ENCODE measurements around the gene CDH26. TPM values are rescaled to one million over a fixed set of nuclear protein-coding genes. Genes with fewer than 3 reads are reported as not detected.
"Not testable (repeated sequence)": the region's sequence is repeated elsewhere in the genome, so short reads cannot be mapped to it uniquely, and the experiment has no call there.

The CDH26 gene
- polyA plus RNA-seq, 3 donors = 0.22 to 1.2 (median 0.45) TPM

DNA sequence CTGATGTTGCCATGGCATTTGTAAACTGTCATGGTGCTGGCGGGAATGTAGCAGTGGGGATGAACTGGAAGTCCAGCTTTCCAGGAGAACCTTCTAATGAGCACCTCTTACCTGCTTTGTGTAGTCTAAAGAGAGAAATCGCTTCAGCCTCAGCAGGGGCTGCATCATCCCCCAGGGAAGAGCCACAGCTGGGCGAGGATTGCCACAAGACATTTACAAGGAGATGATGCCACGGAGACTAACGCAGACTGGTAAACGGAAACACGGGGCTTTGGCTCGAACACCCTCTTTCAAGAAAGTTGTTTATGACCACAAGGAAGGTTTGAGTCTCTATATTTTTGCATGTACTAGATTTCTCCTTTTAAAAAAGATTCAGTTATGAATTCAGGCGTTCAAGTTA lies 72.9 kb downstream of the CDH26 start:
- WGBS, 3 donors = 77 to 81% (median 80%) methylated on average over 9 of the region's 9 CpGs
- no peak overlapping the region for H3K27ac ChIP-seq (ENCODE audit: low read depth, low read length)

DNA sequence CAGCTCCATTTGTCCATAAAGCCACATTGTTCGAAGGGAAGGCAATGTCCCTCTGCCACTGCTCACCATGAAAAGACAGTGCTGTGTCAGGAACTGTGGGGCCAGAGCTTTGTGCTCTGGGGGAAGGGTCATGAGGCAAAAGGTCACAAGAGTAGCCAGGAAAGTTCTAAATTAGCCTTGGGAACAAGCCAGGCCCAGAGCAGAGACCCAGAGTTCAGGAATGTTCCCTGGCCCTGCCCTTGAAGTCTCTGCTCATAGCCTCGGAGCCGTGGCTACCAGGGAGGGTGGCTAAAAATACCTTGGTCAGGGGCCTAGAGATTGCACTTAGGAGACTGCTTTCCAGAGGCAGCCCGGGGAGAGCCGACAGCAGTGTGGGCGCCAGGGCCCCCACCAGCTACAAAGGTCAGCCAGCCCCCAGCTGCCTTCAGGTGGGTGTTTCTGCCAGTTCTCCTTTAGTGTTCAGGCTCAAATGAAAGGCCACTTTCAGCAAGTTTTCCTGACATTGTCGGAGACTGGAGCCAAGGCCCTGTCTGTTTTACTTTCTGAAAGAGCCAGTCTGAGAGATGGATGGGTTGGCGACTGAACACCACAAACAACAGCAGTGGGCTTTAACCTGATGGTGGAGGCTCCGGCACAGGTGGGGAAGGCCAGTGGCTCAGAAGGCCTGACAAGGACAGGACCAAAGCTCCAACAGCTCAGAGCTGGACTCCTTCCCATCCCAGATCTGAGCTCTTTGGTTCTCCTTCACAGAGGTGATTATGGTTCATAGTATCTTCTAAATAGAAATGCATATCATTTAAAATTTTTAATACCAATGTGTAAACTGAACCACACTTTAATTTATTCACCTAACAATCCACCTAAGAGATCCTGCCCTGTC lies 76.2 kb downstream of the CDH26 start:
- 56 to 70% (median 64%) methylated on average over 9 of the region's 9 CpGs for WGBS, 3 donors
- no peak overlapping the region for H3K27ac ChIP-seq (ENCODE audit: low read depth, low read length)

- WGBS, 3 donors = 81 to 83% (median 83%) methylated on average over 6 of the region's 6 CpGs
- H3K27ac ChIP-seq (ENCODE audit: low read depth, low read length) = no peak overlapping the region
Measured at GRCh38 chr20:60035486-60035885, 77.3 kb downstream of the CDH26 start.

- no peak overlapping the region for H3K27ac ChIP-seq (ENCODE audit: low read depth, low read length)
- WGBS, 3 donors = 83 to 95% (median 90%) methylated on average over 4 of the region's 4 CpGs
Measured at GRCh38 chr20:60036346-60036745, 78.1 kb downstream of the CDH26 start.

DNA sequence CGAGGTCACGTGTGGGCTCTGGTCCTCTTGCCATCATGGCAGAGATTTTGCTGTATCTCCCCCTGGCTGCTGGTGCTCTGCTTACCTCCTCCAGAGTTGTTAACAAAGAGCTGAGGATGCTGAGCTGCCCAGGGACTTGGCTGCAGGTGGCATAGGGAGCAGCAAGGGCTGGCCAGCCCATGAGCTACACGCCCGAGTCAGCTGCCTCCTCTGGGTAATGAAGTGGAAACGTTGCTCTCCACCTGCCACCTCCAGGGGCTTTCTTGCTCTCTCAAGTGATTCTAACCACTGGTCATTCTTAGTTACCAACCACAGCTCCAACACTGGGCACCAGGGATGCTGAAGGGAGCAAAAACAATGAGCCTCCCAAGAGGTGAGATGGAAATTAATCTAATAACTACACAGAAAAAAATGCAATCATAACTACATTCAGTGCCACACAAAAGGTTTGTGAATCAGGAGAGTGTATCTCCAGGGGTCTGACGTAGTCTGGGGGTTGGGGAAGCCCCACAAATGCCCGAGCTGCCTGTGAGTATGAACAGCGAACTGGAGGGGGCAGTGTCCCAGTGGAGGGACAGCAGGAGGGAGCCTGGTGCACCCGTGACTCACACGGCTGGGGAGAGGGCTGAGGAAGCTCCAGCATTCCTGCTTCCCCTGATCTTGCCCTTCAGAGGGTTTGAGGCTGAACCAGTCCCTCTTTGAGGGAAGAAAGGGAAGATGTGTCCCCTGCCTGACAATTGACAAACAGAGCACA lies 78.7 kb downstream of the CDH26 start:
- 59 to 78% (median 75%) methylated on average over 10 of the region's 10 CpGs for WGBS, 3 donors
- no peak overlapping the region for H3K27ac ChIP-seq (ENCODE audit: low read depth, low read length)

- WGBS, 3 donors = 65 to 86% (median 72%) methylated on average over 4 of the region's 4 CpGs
- H3K27ac ChIP-seq (ENCODE audit: low read depth, low read length) = no peak overlapping the region
Measured at GRCh38 chr20:60038400-60039008, 80.3 kb downstream of the CDH26 start.

DNA sequence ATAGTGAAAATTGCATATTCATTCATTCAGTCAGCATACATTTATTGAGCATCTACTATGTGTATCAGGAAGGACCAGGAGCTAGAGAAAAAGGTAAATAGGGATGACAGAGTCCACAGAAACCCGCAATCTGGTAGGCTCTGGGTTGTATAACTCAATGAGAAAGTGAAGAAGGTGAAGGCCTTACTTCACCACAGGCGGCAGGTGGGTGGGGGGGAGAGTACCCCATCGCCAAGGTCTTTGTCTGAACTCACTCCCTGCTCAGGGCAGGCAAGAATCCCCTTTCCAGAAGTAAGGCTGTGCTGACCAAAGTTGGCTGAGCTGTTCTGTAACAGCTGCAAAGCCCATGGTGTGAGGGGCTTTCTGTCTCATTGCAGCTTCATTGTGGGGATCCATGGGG lies 81.3 kb downstream of the CDH26 start:
- 90 to 96% (median 91%) methylated on average over 3 of the region's 3 CpGs for WGBS, 3 donors
- no peak overlapping the region for H3K27ac ChIP-seq (ENCODE audit: low read depth, low read length)

DNA sequence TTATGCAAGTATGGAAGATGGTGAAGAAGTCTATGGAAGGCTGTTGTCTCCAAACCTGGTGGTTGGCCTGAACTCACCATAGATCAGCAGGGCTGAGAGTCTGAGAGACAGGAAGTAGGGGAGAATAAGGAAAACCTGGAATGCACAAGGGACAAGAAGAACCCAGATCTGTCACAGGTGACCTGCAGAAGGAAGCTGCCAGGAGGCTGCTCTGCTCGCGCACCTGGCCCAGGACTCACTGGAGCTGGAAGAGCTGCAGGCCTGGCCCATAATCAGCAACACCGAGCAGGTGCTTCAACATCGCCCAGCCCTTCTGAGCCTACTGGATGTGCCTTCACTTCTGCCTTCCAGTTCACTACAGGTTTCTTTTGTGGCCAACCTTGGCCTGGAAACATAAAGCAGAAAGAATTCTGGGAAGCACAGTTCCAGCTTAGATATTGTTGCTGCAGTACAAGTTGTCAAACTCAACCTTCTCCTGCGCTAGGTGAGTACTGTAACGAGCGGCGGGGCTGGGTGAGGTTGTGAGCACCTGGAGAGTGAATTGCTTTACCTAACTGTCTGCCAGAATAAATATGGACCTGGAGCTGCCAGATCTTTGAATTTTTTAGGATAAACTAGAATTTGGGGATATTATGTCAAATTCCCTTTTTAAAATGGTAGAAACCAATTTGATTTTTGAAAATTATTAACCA lies 82.4 kb downstream of the CDH26 start:
- no peak overlapping the region for H3K27ac ChIP-seq (ENCODE audit: low read depth, low read length)
- 92 to 98% (median 96%) methylated on average over 8 of the region's 8 CpGs for WGBS, 3 donors

- not testable (repeated sequence) for H3K27ac ChIP-seq (ENCODE audit: low read depth, low read length)
- 41 to 46% (median 44%) methylated on average over 8 of the region's 8 CpGs for WGBS, 3 donors
Measured at GRCh38 chr20:60041436-60042165, 83.4 kb downstream of the CDH26 start.

DNA sequence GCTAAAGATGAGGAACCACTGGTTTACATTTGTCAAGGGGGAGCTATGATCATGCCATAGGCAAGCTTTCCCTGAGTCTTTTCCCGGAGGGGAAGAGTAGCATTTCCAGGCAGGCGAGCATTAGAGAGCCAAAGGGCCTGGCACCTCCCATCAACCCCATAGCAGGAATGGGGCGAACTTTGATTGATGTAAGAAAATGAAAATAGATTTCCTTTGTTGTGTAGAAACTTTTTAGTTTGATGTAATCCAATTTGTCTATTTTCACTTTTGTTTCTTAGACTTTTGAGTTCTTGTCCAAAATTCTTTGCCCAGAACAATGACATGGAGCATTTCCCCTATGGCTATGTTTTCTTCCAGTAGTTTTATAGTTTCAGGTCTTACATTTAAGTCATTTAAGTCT lies 85.2 kb downstream of the CDH26 start:
- H3K27ac ChIP-seq (ENCODE audit: low read depth, low read length) = no peak overlapping the region
- WGBS, 3 donors = 90 to 95% (median 92%) methylated on average over 3 of the region's 3 CpGs

GRCh38 chr20:60046011-60046413 lies 87.8 kb downstream of the CDH26 start:
- 5 to 41% (median 13%) methylated on average over 4 of the region's 4 CpGs for WGBS, 3 donors
- H3K27ac ChIP-seq (ENCODE audit: low read depth, low read length) = no peak overlapping the region

DNA sequence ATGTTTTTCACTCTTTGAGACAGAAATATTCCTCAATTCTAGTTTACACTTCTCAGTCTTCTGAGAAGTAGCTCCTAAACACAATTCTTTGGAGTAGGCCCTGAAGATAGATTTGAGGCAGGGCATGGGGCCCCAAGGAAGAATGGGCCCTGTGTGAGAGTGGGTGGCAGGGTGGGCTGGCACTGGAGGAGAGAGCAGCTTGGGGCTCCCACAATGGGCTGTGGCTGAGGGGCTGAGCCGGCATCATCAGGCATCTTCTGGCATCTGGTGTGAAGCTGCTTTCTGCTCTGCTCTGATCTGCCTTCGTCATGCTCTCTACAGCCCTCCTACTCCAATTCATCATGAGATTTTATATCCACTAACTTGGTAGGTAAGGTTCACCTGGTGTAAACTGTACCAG lies 88.2 kb downstream of the CDH26 start:
- 70 to 76% (median 71%) methylated on average over 2 of the region's 2 CpGs for WGBS, 3 donors
- no peak overlapping the region for H3K27ac ChIP-seq (ENCODE audit: low read depth, low read length)

DNA sequence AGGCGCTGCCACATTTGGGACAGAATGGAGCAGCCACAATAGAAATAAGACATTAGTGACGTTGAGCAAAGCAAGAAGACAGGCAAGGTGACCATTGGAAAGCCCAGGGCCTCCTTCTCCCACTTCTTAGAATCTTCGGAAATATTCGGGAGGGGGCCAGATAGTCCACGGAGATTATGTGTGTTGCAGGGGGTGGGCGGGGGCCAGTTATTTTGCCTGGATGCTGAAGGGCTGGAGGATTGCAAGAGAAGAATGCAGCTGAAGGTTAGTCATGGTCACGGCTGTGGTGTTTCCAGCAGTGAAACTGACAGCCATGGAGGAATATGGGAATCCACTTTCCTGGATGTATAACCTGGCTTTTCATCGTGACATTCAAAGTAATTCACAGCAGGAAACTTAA lies 88.6 kb downstream of the CDH26 start:
- H3K27ac ChIP-seq (ENCODE audit: low read depth, low read length) = no peak overlapping the region
- 85 to 91% (median 90%) methylated on average over 8 of the region's 8 CpGs for WGBS, 3 donors

GRCh38 chr20:60048634-60049521 lies 90.7 kb downstream of the CDH26 start:
- H3K27ac ChIP-seq (ENCODE audit: low read depth, low read length) = no peak overlapping the region
- WGBS, 3 donors = 90 to 94% (median 94%) methylated on average over 11 of the region's 11 CpGs

DNA sequence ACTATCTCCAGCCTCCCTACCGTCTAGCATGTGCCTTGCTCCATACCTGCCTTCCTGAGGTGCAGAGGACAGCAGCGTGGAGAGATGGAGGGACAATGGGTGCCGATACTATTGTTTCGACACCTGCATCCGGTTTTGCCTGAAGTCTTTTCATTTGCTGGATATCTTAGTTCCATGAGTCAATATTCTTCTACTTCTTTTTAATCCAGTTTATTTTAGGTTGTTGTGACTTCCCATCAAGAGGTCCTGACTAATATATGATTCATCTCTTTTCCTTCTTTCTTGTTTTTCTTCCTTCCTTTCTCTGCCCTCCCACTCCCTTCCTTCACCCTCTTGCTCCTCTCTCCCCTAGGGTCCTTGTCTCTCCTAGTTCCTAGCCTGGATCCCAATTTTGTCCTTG lies 91.4 kb downstream of the CDH26 start:
- WGBS, 3 donors = 72 to 80% (median 76%) methylated on average over 5 of the region's 5 CpGs
- H3K27ac ChIP-seq (ENCODE audit: low read depth, low read length) = no peak overlapping the region

DNA sequence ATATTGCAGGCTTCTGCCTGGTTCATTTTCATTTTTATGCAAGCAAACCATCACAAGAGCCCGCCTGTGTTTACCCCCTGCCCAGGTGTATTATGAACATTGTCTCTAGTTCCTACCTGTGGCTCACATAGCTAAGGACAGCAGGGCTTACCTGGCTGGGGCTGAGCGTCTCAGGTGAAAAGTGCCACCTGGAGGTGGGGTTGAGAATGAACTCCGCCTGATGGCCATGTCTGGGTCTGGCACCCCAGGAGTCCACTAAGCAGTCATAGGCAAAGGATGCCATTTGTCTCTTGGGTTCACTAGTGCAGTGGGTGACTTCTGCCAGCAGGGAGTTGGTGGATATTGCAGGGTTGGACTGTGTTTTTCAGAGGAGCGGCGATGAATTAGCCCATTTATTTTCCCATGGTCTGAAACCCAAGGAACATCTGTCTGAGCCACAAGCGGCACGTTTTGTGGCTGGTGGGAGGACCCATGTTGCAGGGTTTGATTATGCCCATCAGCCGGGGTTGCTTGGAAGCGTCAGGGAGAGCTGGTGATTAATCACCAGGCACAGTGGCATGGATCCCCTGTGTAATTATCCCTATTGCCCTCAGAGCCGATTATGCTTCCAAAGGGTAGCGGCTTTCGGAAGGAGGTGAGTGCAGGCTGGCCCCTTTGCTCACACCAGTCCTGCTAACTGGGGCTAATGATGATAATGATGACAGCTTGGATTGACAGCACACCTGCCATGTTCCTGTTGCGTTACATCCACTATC lies 92.1 kb downstream of the CDH26 start:
- no peak overlapping the region for H3K27ac ChIP-seq (ENCODE audit: low read depth, low read length)
- WGBS, 3 donors = 61 to 88% (median 81%) methylated on average over 13 of the region's 13 CpGs

Data from adipose tissue (tissue), 3 donors.